ENCODE data around the gene PIWIL1. TPM values are rescaled to one million over a fixed set of nuclear protein-coding genes. Genes with fewer than 3 reads are reported as not detected.

Gene PIWIL1
- total and polyA plus RNA-seq, 2 of the 4 experiments (the other 2 are of a cell fraction), result not detected

DNA sequence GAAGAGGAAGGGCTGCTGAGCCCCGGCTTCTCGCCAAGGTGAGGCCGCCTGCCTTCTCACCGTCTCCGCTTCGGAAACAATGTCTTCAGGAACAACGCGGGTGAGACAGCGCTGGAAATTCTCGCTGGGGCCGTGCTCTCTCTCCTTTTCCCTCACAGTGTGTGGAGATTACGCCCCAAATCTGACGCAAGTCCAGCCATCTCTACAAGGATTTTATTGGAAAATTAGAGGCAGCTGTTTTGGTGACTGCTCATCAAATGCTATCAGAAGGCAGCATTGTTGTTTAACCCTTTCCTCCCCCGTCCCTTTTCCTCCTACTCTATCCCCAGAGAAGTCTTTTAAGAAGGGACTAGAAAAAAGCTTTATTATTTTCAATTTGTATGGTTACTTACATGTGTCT lies 53.5 kb downstream of the PIWIL1 start:
- BruUV-seq (replicated peaks), result no TSS peak
- POLR2A ChIA-PET (ENCODE audit: unreplicated experiment), result no interaction called here
- TF ChIP-seq, protein P1, sequence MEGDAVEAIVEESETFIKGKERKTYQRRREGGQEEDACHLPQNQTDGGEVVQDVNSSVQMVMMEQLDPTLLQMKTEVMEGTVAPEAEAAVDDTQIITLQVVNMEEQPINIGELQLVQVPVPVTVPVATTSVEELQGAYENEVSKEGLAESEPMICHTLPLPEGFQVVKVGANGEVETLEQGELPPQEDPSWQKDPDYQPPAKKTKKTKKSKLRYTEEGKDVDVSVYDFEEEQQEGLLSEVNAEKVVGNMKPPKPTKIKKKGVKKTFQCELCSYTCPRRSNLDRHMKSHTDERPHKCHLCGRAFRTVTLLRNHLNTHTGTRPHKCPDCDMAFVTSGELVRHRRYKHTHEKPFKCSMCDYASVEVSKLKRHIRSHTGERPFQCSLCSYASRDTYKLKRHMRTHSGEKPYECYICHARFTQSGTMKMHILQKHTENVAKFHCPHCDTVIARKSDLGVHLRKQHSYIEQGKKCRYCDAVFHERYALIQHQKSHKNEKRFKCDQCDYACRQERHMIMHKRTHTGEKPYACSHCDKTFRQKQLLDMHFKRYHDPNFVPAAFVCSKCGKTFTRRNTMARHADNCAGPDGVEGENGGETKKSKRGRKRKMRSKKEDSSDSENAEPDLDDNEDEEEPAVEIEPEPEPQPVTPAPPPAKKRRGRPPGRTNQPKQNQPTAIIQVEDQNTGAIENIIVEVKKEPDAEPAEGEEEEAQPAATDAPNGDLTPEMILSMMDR (conservative IDR thresholded peaks at IDR 0.05; ENCODE audit: low read depth, low read length), result no peak
- TF ChIP-seq MXI1 (IDR thresholded peaks at IDR 0.05; ENCODE audit: borderline replicate concordance, low read depth, low read length), result no peak
- TF ChIP-seq, protein P2, sequence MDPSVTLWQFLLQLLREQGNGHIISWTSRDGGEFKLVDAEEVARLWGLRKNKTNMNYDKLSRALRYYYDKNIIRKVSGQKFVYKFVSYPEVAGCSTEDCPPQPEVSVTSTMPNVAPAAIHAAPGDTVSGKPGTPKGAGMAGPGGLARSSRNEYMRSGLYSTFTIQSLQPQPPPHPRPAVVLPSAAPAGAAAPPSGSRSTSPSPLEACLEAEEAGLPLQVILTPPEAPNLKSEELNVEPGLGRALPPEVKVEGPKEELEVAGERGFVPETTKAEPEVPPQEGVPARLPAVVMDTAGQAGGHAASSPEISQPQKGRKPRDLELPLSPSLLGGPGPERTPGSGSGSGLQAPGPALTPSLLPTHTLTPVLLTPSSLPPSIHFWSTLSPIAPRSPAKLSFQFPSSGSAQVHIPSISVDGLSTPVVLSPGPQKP (IDR thresholded peaks at IDR 0.05; ENCODE audit: borderline replicate concordance, low read depth, low read length), result no peak
- TF ChIP-seq NFE2L2 (IDR thresholded peaks at IDR 0.05; ENCODE audit: low read depth, low read length), result no peak
- TF ChIP-seq RAD21 (IDR thresholded peaks at IDR 0.05; ENCODE audit: low read length), result no peak
- TF ChIP-seq SMC3 (IDR thresholded peaks at IDR 0.05; ENCODE audit: low read depth, low read length), result no peak
- TF ChIP-seq RFX5 (IDR thresholded peaks at IDR 0.05; ENCODE audit: low read depth, low read length), result no peak
- TF ChIP-seq FOS (IDR thresholded peaks at IDR 0.05; ENCODE audit: low read depth, low read length), result no peak
- no peak for TF ChIP-seq CEBPB (IDR thresholded peaks at IDR 0.05; ENCODE audit: low read depth, low read length)
- TF ChIP-seq RCOR1 (IDR thresholded peaks at IDR 0.05; ENCODE audit: insufficient replicate concordance, low read length), result no peak
- TF ChIP-seq MAFK (IDR thresholded peaks at IDR 0.05; ENCODE audit: low read depth, low read length), result no peak
- TF ChIP-seq MAZ (IDR thresholded peaks at IDR 0.05; ENCODE audit: borderline replicate concordance, low read depth, low read length), result no peak
- TF ChIP-seq, protein P3, sequence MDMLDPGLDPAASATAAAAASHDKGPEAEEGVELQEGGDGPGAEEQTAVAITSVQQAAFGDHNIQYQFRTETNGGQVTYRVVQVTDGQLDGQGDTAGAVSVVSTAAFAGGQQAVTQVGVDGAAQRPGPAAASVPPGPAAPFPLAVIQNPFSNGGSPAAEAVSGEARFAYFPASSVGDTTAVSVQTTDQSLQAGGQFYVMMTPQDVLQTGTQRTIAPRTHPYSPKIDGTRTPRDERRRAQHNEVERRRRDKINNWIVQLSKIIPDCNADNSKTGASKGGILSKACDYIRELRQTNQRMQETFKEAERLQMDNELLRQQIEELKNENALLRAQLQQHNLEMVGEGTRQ (IDR thresholded peaks at IDR 0.05; ENCODE audit: low read depth, low read length), result no peak
- TF ChIP-seq CHD1 (IDR thresholded peaks at IDR 0.05; ENCODE audit: low read depth, low read length), result no peak
- TF ChIP-seq BHLHE40 (IDR thresholded peaks at IDR 0.05; ENCODE audit: low read depth, low read length), result no peak
- no peak for TF ChIP-seq POLR2A (IDR thresholded peaks at IDR 0.05; ENCODE audit: low read depth, low read length)
- H3K79me1 ChIP-seq (ENCODE audit: low read depth in 1 of 2, low read length in 2 of 2), result no peaks in the 10 kb centered on the region
- H3K36me3 ChIP-seq (ENCODE audit: control insufficient read depth, insufficient read depth, low read length), result no peaks in the 10 kb centered on the region
- no peak overlapping the region for H2BK15ac ChIP-seq (ENCODE audit: low read depth, low read length)
- peaks cover 17% of the 10 kb centered on the region for H3K9me3 ChIP-seq (ENCODE audit: control insufficient read depth, insufficient read depth, low read length)
- H3K4me1 ChIP-seq (ENCODE audit: control insufficient read depth, insufficient read depth, low read length), result no peaks in the 10 kb centered on the region
- no peaks in the 10 kb centered on the region for H3K27me3 ChIP-seq (ENCODE audit: control insufficient read depth, insufficient read depth, low read length)
- no peak overlapping the region for H2AFZ ChIP-seq (replicated peaks; ENCODE audit: low read length, poor library complexity)
- no peak overlapping the region for H3K27ac ChIP-seq (ENCODE audit: insufficient read depth, low read length)
- no peak overlapping the region for H2AK5ac ChIP-seq (ENCODE audit: low read depth, low read length)
- H3K4ac ChIP-seq (ENCODE audit: low read depth, low read length), result no peak overlapping the region
- H2BK120ac ChIP-seq (ENCODE audit: low read depth, low read length), result no peak overlapping the region
- no peak overlapping the region for H2AK9ac ChIP-seq (replicated peaks; ENCODE audit: low read depth, low read length, poor library complexity)
- H2BK5ac ChIP-seq (ENCODE audit: low read depth, low read length, poor library complexity, severe bottlenecking), result no peak overlapping the region
- no peak overlapping the region for H3K14ac ChIP-seq (replicated peaks; ENCODE audit: low read depth, low read length)
- no peaks in the 10 kb centered on the region for H3K9me1 ChIP-seq (ENCODE audit: insufficient read depth, low read length)
- no peak overlapping the region for H4K8ac ChIP-seq (ENCODE audit: low read depth in 2 of 2, low read length in 2 of 2)
- intact Hi-C loops (cut with micrococcal nuclease) (no loop called here), in situ Hi-C loops (cut with MboI; ENCODE audit: low sequenced_read_pairs) (no loop called here), dilution Hi-C loops (cut with HindIII; ENCODE audit: low sequenced_read_pairs, unreplicated experiment) (no loop called here)
- no peak overlapping the region for H4K5ac ChIP-seq (ENCODE audit: low read depth, low read length)
- no peak overlapping the region for H3K4me2 ChIP-seq (ENCODE audit: low read depth, low read length)
- no CpG with 5 or more reads among the region's 14 CpGs for WGBS, 2 experiments (ENCODE audit: extremely low coverage in 2 of 2, insufficient read length in 1 of 2)
- H3K18ac ChIP-seq (ENCODE audit: low read depth, low read length), result no peak overlapping the region
- no peak for ATAC-seq (ENCODE audit: low read depth)
- H4K20me1 ChIP-seq (ENCODE audit: insufficient read depth, low read length), result no peaks in the 10 kb centered on the region
- H3K9ac ChIP-seq (ENCODE audit: low read depth, low read length), result no peak overlapping the region
- H2BK20ac ChIP-seq (ENCODE audit: low read depth, low read length), result no peak overlapping the region
- no peak for DNase-seq
- no peak overlapping the region for H3K4me3 ChIP-seq (ENCODE audit: insufficient read depth, low read depth, low read length)
- no peak overlapping the region for H3K56ac ChIP-seq (ENCODE audit: extremely low read depth, insufficient read depth, low read length)
- H3K23ac ChIP-seq (ENCODE audit: low read depth, low read length), result no peak overlapping the region
- no peak overlapping the region for H4K91ac ChIP-seq (ENCODE audit: insufficient read depth, low read depth, low read length)
- CTCF ChIA-PET, result no interaction called here

All from IMR-90 (cell line).